Endothelial cell of umbilical vein (primary cell): ENCODE results near the gene MAPK9. TPM values are rescaled to one million over a fixed set of nuclear protein-coding genes. Genes with fewer than 3 reads are reported as not detected.

Experiments
- BruUV-seq: library from RNA; stranded (reverse); fragments of 400-500 nt; replicated peaks from 2 replicates; lab custom pipeline; 2021; lab: Mats Ljungman, UMichigan
- CTCF ChIA-PET: fragments of 300-600, 350-600 bp; sonication (Branson Sonifier 250); formaldehyde crosslinking; loops from one replicate; lab custom pipeline; 2021; ENCODE audit warnings: antibody characterized with exemption, inconsistent platforms; lab: Charles Lee
- POLR2A ChIA-PET: fragments of 300-600, 350-600 bp; sonication (Branson Sonifier 250); formaldehyde crosslinking; loops from one replicate; lab custom pipeline; 2021; ENCODE audit warnings: antibody characterized with exemption, inconsistent platforms; lab: Charles Lee
- DNase-seq: peaks from one replicate; pipeline ENCODE4 v3.0.0-alpha.2; 2011; ENCODE audit warnings: low read depth, low spot score
- FAIRE-seq: peaks from 2 replicates; lab custom pipeline; 2011; peaks lifted over from hg19 to GRCh38; lab: Jason Lieb, UNC
- H2AFZ ChIP-seq: 2 replicates; pipeline ENCODE4 v1.6.0; 2012; ENCODE audit warnings: low read depth, low read length, control low read depth, inconsistent platforms
- H3K27ac ChIP-seq: 2 replicates; pipeline ENCODE4 v1.5.1; 2011; ENCODE audit warnings: low read depth, mild to moderate bottlenecking, control low read depth, low read length, moderate library complexity; ENCODE audit not compliant: insufficient read depth
- H3K27me3 ChIP-seq, 2 experiments: 2 replicates each; pipeline versions ENCODE4 v1.6.0 to v1.6.1; 2011; ENCODE audit warnings: low read length in 2 of 2, mixed read lengths in 1 of 2; ENCODE audit not compliant: control insufficient read depth in 2 of 2, insufficient read depth in 2 of 2
- H3K36me3 ChIP-seq, 2 experiments: 2 replicates in 1 of 2; 3 replicates in 1 of 2; pipeline ENCODE4 v1.5.1; 2011; ENCODE audit warnings: low read length in 2 of 2, mild to moderate bottlenecking in 1 of 2, moderate library complexity in 1 of 2; ENCODE audit not compliant: control insufficient read depth in 2 of 2, insufficient read depth in 2 of 2; ENCODE audit errors: extremely low read depth in 1 of 2
- H3K4me1 ChIP-seq: 3 replicates; pipeline ENCODE4 v1.5.1; 2011; ENCODE audit warnings: mild to moderate bottlenecking, low read length; ENCODE audit not compliant: control insufficient read depth, insufficient read depth; ENCODE audit errors: extremely low read depth
- H3K4me2 ChIP-seq: 2 replicates; pipeline ENCODE4 v1.6.1; 2011; ENCODE audit warnings: low read length, control low read depth, mixed read lengths; ENCODE audit not compliant: insufficient read depth
- H3K4me3 ChIP-seq, 3 experiments: fragments of 200-600 bp in 1 of 3; sonication (generic), shearing (Covaris generic) in 1 of 3; replicated peaks in 1 of 3; 2 replicates each; pipeline ENCODE4 v1.5.1; 2011 to 2016; ENCODE audit warnings: control low read depth in 3 of 3, low read length in 3 of 3, mild to moderate bottlenecking in 2 of 3, inconsistent platforms in 1 of 3, low read depth in 1 of 3, moderate library complexity in 1 of 3; ENCODE audit not compliant: insufficient read depth in 1 of 3
- H3K79me2 ChIP-seq: 2 replicates; pipeline ENCODE4 v1.6.0; 2012; ENCODE audit warnings: low read length, inconsistent platforms; ENCODE audit not compliant: control insufficient read depth, insufficient read depth
- H3K9ac ChIP-seq: replicated peaks from 2 replicates; pipeline ENCODE3; 2011; ENCODE audit warnings: low read length, control low read depth; ENCODE audit not compliant: insufficient read depth; ENCODE audit errors: extremely low read depth
- H3K9me1 ChIP-seq: replicated peaks from 3 replicates; pipeline ENCODE4 v1.6.0; 2011; ENCODE audit warnings: mild to moderate bottlenecking, low read length; ENCODE audit not compliant: control insufficient read depth, insufficient read depth; ENCODE audit errors: extremely low read depth
- H3K9me3 ChIP-seq: replicated peaks from 2 replicates; pipeline ENCODE4 v1.5.1; 2012; ENCODE audit warnings: low read length, inconsistent platforms; ENCODE audit not compliant: control insufficient read depth, insufficient read depth
- H4K20me1 ChIP-seq: replicated peaks from 2 replicates; pipeline ENCODE3; 2011; ENCODE audit warnings: mild to moderate bottlenecking, low read length; ENCODE audit not compliant: control insufficient read depth, insufficient read depth; ENCODE audit errors: extremely low read depth
- EZH2 ChIP-seq: IDR thresholded peaks from 2 replicates; pipeline ENCODE4 v1.6.1; 2012; ENCODE audit warnings: borderline replicate concordance, low read depth, mild to moderate bottlenecking, moderate library complexity, low read length, inconsistent platforms; ENCODE audit not compliant: severe bottlenecking
- FOS ChIP-seq: IDR thresholded peaks from 2 replicates; pipeline ENCODE4 v1.6.1; 2011; ENCODE audit warnings: mild to moderate bottlenecking, low read length, moderate library complexity, borderline replicate concordance; ENCODE audit not compliant: insufficient read depth
- GATA2 ChIP-seq: IDR thresholded peaks from 2 replicates; pipeline ENCODE4 v1.7.0; 2011; ENCODE audit warnings: low read depth, mild to moderate bottlenecking, moderate library complexity, mixed read lengths, low read length; ENCODE audit not compliant: insufficient read length, insufficient read depth
- JUN ChIP-seq: IDR thresholded peaks from 2 replicates; pipeline ENCODE4 v1.6.1; 2011; ENCODE audit warnings: borderline replicate concordance, low read depth; ENCODE audit not compliant: insufficient read length, insufficient read depth
- MYC ChIP-seq: IDR thresholded peaks from one replicate; pipeline ENCODE4 v1.6.1; 2011; ENCODE audit warnings: mild to moderate bottlenecking, low read depth, low read length
- POLR2A ChIP-seq: IDR thresholded peaks from 2 replicates; pipeline ENCODE4 v1.6.1; 2012; ENCODE audit warnings: low read depth, mild to moderate bottlenecking, control low read depth, low read length
- POLR2AphosphoS5 ChIP-seq: IDR thresholded peaks from 2 replicates; pipeline ENCODE4 v1.6.1; 2012; ENCODE audit warnings: low read depth, mild to moderate bottlenecking, control low read depth, low read length, moderate library complexity; ENCODE audit not compliant: insufficient read depth
- dilution Hi-C: fragments of 300-500 bp; cut with MboI; formaldehyde crosslinking; loops from one replicate; pipeline ENCODE4 v1.15.0; 2019; ENCODE audit warnings: low sequenced_read_pairs; ENCODE audit not compliant: extremely low pct_ligation_motif_present
- intact Hi-C: fragments of 100-400 bp; cut with micrococcal nuclease; formaldehyde crosslinking; loops from one replicate; pipeline ENCODE4 v1.10.0; 2022
- polyA plus RNA-seq, 4 experiments: library from polyadenylated mRNA; depleted of rRNA in 3 of 4; stranded (reverse) in 3 of 4; unstranded in 1 of 4; fragments of >200 nt; gene quantifications; 2 replicates each; pipeline versions ENCODE4 v1.2.1 to v1.2.3, GENCODE V29; 2011 to 2012; ENCODE audit warnings: missing spikeins in 1 of 4
- total RNA-seq: library from RNA; stranded (reverse); gene quantifications from 2 replicates; pipeline ENCODE4 v1.2.3, GENCODE V29; 2021
- TF ChIP-seq, protein P1 (sequence below): IDR thresholded peaks from 2 replicates; pipeline ENCODE4 v1.6.1; 2011; ENCODE audit not compliant: insufficient read depth, insufficient read length
- TF ChIP-seq, protein P2 (sequence below), 2 donors: IDR thresholded peaks; 1 replicate in 1 of 2; 2 replicates in 1 of 2; pipeline ENCODE4 v1.5.1; 2011; ENCODE audit warnings: low read length in 2 of 2, mild to moderate bottlenecking in 2 of 2, moderate library complexity in 2 of 2, control low read depth in 1 of 2, inconsistent platforms in 1 of 2, low read depth in 1 of 2; ENCODE audit not compliant: insufficient read depth in 1 of 2; ENCODE audit errors: extremely low read depth in 1 of 2

MAPK9 gene
- total and polyA plus RNA-seq, 2 donors (not counting 3 experiments of a cell fraction or from before 2014, with no cell fraction given) = 24.6 to 34.8 TPM

DNA sequence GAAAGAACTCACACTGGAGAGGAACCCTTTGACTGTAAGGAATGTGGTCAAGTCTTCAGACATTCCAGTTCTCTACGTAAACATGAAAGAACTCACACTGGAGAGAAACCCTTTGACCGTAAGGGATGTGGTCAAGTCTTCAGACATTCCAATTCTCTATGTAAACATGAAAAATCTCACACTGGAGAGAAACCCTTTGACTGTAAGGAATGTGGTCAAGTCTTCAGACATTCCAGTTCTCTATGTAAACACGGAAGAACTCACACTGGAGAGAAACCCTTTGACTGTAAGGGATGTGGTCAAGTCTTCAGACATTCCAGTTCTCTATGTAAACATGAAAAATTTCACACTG lies 32.6 kb downstream of the MAPK9 start:
- H3K4me2 ChIP-seq = no peak overlapping the region
- no peaks in the 10 kb centered on the region for H3K27me3 ChIP-seq
- peaks cover 8% of the 10 kb centered on the region for H3K9me3 ChIP-seq
- no peak overlapping the region for H3K4me3 ChIP-seq
- FAIRE-seq (no peak), DNase-seq (no peak)
- no peaks in the 10 kb centered on the region for H3K79me2 ChIP-seq
- H3K9ac ChIP-seq = no peak overlapping the region
- POLR2A ChIA-PET = no interaction called here
- intact Hi-C loops = no loop called here
- no TSS peak for BruUV-seq
- dilution Hi-C loops = no loop called here
- H3K9me1 ChIP-seq = no peaks in the 10 kb centered on the region
- H3K4me1 ChIP-seq = no peaks in the 10 kb centered on the region
- H3K36me3 ChIP-seq = peaks cover 10 to 12% of the 10 kb centered on the region in 2 experiments
- CTCF ChIA-PET = no interaction called here
- TF ChIP-seq POLR2AphosphoS5 = no peak
- no peak for TF ChIP-seq FOS
- no peak for TF ChIP-seq GATA2
- no peak for TF ChIP-seq POLR2A
- TF ChIP-seq, protein P1, sequence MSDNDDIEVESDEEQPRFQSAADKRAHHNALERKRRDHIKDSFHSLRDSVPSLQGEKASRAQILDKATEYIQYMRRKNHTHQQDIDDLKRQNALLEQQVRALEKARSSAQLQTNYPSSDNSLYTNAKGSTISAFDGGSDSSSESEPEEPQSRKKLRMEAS = no peak
- H3K27ac ChIP-seq = no peak overlapping the region
- H2AFZ ChIP-seq = no peak overlapping the region
- no peaks in the 10 kb centered on the region for H4K20me1 ChIP-seq

DNA sequence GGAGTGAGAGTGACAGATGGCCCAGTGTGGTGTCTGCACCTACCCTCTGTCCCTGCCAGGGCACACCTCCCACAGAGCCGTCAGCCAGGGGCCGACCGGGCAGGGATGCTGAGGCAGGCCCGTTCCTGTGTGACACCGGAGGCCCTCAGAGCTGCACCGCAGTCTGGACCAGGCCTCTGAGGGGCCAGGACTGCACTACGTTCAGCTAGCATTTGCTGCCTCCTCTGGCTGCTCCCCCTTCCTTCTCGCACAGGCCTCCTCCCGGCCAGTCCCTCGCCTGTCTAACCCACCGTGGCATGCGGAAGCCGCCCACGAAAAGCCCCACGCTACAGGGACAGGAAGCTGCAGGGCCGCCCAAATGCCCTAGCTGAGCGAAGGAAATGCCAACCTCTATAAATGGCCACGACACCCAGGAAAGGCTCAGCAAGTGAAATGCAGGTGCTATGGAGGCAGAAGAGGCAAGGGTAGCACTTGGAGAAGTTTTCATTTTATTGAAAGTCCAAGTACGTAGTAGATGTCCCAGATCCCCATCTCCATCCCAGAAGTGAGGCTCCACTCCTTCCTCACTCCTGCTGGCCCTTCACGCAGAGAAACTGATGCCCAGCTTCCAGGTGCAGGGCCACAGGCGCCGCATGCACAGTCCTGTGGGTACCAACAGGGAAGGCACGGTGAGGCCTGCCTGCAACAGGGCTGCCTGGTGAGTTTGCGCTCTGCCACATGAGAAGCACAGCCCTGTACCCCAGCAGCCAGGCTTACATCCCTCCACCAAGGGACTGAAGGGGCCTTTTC lies 38.7 kb downstream of the MAPK9 start:
- Histone ChIP-seq H3K9me1 (no peaks in the 10 kb centered on the region), H3K36me3 (peaks cover 0 to 3% of the 10 kb centered on the region in 2 experiments), H4K20me1 (no peaks in the 10 kb centered on the region), H3K79me2 (no peaks in the 10 kb centered on the region), H3K4me1 (no peaks in the 10 kb centered on the region), H3K9me3 (peaks cover 2% of the 10 kb centered on the region), H3K9ac (no peak overlapping the region), H3K27me3 (no peaks in the 10 kb centered on the region), H3K27ac (no peak overlapping the region), H2AFZ (no peak overlapping the region), H3K4me3 (no peak overlapping the region), H3K4me2 (no peak overlapping the region)
- FAIRE-seq (no peak), DNase-seq (no peak)
- BruUV-seq = no TSS peak
- dilution Hi-C loops = no loop called here
- TF ChIP-seq JUN (no peak), POLR2A (no peak), GATA2 (no peak), MYC (no peak), POLR2AphosphoS5 (no peak), EZH2 (no peak), FOS (no peak)
- TF ChIP-seq, protein P1 = no peak
- TF ChIP-seq, protein P2, sequence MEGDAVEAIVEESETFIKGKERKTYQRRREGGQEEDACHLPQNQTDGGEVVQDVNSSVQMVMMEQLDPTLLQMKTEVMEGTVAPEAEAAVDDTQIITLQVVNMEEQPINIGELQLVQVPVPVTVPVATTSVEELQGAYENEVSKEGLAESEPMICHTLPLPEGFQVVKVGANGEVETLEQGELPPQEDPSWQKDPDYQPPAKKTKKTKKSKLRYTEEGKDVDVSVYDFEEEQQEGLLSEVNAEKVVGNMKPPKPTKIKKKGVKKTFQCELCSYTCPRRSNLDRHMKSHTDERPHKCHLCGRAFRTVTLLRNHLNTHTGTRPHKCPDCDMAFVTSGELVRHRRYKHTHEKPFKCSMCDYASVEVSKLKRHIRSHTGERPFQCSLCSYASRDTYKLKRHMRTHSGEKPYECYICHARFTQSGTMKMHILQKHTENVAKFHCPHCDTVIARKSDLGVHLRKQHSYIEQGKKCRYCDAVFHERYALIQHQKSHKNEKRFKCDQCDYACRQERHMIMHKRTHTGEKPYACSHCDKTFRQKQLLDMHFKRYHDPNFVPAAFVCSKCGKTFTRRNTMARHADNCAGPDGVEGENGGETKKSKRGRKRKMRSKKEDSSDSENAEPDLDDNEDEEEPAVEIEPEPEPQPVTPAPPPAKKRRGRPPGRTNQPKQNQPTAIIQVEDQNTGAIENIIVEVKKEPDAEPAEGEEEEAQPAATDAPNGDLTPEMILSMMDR (IDR thresholded peaks at IDR 0.05; ENCODE audit: extremely low read depth in 1 of 2, insufficient read depth in 1 of 2, low read depth in 1 of 2, low read length in 2 of 2) = no peak
- POLR2A ChIA-PET = interaction anchor here (0.6 kb wide), 1 partner anchor 15 kb away, joined by 7 read pairs; no protein-coding TSS in a partner anchor
- intact Hi-C loops = no loop called here
- CTCF ChIA-PET = no interaction called here
